Activated naive CD4-positive, alpha-beta T cell treated with anti-CD3 and anti-CD28 coated beads, Interleukin-2, amount 50 U/mL, for 72 hours (primary cell): Measurements from ENCODE around the gene ZSCAN32. TPM values are rescaled to one million over a fixed set of nuclear protein-coding genes. Genes with fewer than 3 reads are reported as not detected.
A peak's percentile ranks its signal among the peaks of the same experiment; 100 is the strongest.

Source experiments
- ATAC-seq, 2 donors: fragments of 150-1000 bp; cut with Tn5 transposase; 2 replicates each; pipeline ENCODE4 v1.10.0; 2021; ENCODE audit warnings: mild to moderate bottlenecking in 2 of 2, moderate library complexity in 2 of 2
- DNase-seq, 2 donors: peaks; one replicate each; pipeline ENCODE4 v3.0.0; 2021 to 2022; ENCODE audit warnings: low spot score in 2 of 2
- H3K27ac Mint-ChIP-seq, 2 donors: one replicate each; pipeline ENCODE4 v1.8.0; 2022; ENCODE audit warnings: mild to moderate bottlenecking in 2 of 2, mixed read lengths in 2 of 2
- H3K36me3 Mint-ChIP-seq, 2 donors: one replicate each; pipeline ENCODE4 v1.8.0; 2022; ENCODE audit warnings: mixed read lengths in 2 of 2
- H3K9me3 Mint-ChIP-seq, 2 donors: one replicate each; pipeline ENCODE4 v1.8.0; 2022; ENCODE audit warnings: mixed read lengths in 2 of 2
- total RNA-seq, 2 donors: library from RNA; stranded (reverse); gene quantifications; one replicate each; pipeline ENCODE4 v1.2.3, GENCODE V29; 2022

Gene ZSCAN32
- total RNA-seq, result 10 to 100 TPM in 1 of 2 donors, 1 to 10 TPM in 1; 7.6 to 14.1 TPM

DNA sequence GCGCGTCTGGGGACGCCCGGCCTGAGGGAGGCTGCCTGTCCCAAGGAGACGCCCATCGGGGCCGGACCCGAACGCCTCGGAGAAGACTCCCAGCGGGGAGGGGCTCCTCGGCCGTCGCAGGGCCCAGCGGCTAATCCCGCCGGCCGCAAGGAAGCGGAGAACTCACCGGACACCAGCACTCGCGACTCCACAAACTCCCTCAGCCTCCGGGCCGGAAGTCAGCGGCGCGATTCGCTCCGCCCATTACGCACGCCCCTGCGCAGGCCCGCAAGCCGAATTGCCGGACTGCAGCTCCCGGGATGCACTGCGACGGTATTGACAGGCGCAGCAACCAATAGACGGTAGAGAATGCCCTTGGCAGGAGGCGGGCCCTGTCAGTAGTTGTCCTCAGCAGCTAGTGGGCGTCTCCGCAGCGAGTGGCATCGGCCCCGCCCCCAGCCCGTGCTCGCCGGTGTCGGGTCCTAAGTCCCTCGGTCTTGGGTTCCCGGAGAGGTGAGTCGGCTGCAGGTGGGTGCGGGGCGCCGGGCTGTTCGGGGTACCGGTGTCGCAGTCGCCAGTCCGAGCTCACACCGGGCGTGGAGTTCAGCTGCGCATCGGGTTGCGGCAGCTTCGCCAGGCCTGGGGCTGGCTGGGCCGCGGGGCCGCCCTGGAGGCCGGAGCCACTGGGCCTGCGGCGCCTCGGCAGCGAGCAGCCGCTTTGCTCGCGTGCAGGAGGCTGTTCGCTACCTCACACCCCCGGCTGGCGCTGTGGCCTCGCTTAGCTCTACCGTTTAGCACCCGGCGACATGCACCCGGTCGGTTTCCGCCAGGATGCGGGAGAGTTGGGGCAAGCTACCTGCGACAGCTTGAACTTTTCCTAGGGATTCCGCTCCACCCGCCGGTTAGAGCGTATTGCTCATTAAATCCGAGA is at the start of gene ZSCAN32, which contains the start of gene ZNF174:
ZSCAN32 (minus strand) TSS at position 226 of the 910 bp plus-strand sequence. CDS start 3,447 bp downstream, outside the sequence.
ZNF174 (plus strand) TSS at position 437 of the 910 bp plus-strand sequence. CDS start 790 bp downstream, outside the sequence.
- peaks cover 71 to 78% of the 10 kb centered on the region in 2 donors for H3K36me3 Mint-ChIP-seq
- peak within 1 kb of the TSS; percentile 91 to 95 for H3K27ac Mint-ChIP-seq
- peaks cover 27 to 30% of the 10 kb centered on the region in 2 donors for H3K9me3 Mint-ChIP-seq
- DNase-seq (peak; percentile 99), ATAC-seq (peak; percentile 99)

DNA sequence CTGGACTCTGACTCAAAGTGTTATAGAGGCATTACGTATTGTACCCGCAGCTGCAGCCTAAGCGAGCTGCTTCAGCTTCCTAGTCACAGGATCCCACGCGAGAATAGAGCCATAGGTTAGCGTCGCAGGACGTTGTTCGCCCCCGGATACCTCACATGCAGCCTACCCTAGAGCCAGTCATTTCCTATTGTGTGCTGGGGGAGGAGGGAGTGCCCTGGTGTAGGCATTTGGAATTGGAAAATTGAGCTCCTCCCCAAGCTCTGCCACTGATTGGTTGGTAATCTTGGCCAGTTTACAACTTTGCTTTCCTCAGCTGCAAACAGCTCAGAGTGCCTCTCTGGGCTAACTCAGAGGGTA is 43.2 kb upstream of the ZSCAN32 start:
- peaks cover 5% of the 10 kb centered on the region in 2 donors for H3K9me3 Mint-ChIP-seq
- peaks cover 16 to 42% of the 10 kb centered on the region in 2 donors for H3K36me3 Mint-ChIP-seq
- peak in 1 of 2 donors; percentile 59 for DNase-seq

DNA sequence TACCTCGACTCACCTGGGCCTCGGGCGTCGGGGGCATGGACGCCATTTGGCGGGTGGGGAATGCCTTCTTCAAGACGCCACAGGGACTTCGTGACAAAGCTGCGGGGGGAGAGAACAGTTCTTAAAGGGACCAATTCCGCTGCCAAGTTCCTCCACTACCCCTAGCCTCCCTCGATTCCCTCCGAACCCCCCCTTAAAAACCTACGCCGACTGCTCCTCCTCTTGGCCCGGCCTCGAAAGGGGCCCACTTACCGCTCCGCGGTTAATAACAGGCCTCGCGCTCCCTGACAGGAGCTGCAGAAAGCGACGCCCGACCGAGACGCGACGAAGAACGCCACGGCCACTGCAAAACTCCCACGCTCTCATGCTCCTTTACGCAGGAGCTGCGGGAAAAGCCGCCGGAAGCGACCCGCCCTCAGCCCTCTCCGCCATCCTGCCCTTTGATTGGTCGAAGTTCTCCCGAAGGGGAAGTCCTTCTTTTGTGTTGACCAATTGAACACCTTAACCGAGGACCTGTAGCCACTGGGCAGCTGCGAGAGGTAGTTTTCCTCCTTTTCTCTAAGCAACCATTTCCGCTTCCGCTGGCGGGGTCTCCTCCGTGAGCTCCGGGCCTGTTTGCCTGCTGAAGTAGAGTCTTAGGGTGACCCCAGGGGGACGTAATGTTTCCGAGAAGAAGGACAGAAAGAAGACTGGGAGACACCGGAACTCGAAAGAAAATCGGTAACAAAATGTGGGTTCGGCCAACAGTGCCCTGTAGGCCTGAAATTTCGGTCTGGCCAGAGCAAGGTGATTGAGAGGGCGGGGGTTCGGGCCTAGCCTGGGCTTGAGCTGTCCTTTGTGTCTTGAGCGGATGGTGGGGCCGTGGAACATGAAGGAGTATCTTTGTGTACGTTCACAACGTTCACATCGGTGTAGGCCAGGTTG is 42.6 kb upstream of the ZSCAN32 start, which contains the start of the genes NAA60 and ZNF597:
NAA60 (plus strand) TSS at position 573 of the 924 bp plus-strand sequence. CDS start 32,548 bp downstream, outside the sequence.
ZNF597 (minus strand) TSS at position 397 of the 924 bp plus-strand sequence; CDS start at position 46, 351 bp downstream.
- Mint-ChIP-seq H3K27ac (peak within 1 kb of the TSS; percentile 90 to 97), H3K9me3 (peaks cover 5% of the 10 kb centered on the region in 2 donors), H3K36me3 (peaks cover 16 to 42% of the 10 kb centered on the region in 2 donors)
- peak; percentile 95 for ATAC-seq
- peak; percentile 68 to 89 for DNase-seq

More for the DNA sequence above, 43.2 kb upstream of the ZSCAN32 start:
- peak; percentile 73 to 78 for ATAC-seq
- H3K27ac Mint-ChIP-seq, result peak overlapping the region; percentile 90 to 97

DNA sequence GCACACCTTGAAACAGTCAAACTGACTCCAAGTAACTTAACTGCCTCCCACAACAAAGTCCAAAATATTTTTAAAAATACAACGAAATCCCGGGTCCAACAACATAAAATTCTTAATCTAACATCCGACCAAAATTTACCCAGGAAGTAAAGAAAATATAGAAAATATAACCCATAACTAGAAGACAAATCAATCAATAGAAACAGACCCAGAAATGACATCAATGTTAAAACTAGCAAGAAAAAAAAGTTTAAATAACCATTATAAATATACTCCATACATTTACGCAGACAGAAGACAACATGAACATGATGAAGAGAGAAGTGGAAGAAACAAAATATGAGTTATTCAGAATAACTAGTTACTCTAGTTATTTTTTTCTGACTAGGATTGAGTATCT is 38.8 kb upstream of the ZSCAN32 start:
- no peak for DNase-seq
- H3K27ac Mint-ChIP-seq, result no peak overlapping the region
- peaks cover 21 to 53% of the 10 kb centered on the region in 2 donors for H3K36me3 Mint-ChIP-seq
- H3K9me3 Mint-ChIP-seq, result peaks cover 5% of the 10 kb centered on the region in 2 donors
- no peak for ATAC-seq

DNA sequence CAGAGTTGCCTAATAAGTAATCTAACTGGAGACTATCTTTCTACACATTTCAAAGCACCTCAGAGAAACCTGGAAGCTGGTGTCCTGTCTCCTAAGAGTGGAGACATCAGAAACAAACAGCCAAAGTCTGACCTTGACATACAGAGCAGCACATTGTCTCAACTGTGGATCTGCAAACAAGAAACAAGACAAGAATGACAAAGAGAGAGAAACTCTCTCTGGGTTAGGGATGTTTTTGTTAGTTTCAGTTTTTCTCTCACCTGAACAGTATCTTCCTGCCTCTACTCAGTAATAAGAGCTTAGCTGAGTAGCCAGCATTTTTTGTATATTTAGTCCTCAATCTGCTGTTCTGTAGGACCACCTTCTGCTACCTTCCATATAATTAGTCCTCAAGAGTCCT is 33.6 kb upstream of the ZSCAN32 start:
- ATAC-seq, result no peak
- DNase-seq, result no peak
- Mint-ChIP-seq H3K27ac (peak overlapping the region in 1 of 2 donors; percentile 15), H3K9me3 (peaks cover 4% of the 10 kb centered on the region in 2 donors), H3K36me3 (peaks cover 22 to 34% of the 10 kb centered on the region in 2 donors)

DNA sequence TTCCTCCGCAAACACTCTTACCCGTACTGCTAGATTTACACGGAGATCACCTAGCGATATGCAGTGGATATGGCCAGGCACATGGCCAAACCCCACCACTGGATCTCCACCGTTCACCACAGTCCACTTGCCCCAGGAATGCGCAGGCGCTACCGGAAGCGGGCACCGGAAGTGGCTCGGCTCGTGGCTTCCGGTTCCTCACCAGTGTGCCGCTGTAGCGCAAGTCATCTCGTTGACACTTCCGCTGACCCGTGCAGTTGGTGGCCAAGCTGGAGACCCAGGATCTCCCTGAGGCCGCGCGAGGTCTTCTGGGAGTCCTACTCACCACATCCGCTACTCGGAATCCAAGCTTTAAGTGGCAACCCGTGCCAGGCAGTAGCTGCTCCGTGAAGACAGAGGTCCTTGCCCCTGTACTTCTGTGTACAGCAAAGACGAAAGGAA is 31.0 kb upstream of the ZSCAN32 start:
- peaks cover 17 to 19% of the 10 kb centered on the region in 2 donors for H3K36me3 Mint-ChIP-seq
- H3K27ac Mint-ChIP-seq, result peak overlapping the region in 1 of 2 donors; percentile 73
- H3K9me3 Mint-ChIP-seq, result peaks cover 4% of the 10 kb centered on the region in 2 donors
- DNase-seq (peak; percentile 51 to 81), ATAC-seq (peak; percentile 96 to 99)

DNA sequence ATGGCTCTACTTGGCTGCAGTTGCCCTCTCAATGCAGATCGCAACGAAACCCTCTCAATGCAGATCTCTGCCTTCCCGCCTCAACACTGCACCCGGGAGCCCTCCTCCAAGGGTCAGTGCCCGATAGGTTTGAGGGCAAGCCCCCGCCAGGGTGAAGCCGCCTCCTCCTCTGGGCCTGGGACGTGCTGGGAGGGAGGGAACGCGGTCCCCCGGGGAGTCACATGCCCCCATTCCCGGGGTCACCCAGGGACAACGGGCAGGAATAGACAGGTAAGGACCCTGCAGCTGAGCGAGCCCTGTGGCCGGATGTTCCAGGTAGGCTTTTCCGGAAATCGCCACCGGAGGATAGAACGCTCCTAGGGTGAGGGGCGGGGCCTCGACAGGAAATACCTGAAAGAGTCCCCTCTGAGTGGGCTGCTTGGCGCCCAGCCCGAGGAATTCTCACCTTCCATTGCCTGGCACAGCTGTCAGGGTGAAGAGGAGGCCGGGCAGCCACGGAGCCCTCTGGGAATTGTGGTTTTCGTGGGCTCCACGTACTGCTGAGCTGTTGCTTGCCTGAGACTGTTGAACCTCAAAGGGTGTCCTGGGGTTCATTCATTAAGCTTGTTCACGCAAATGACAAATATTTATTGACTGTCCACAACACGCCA is 13.1 kb upstream of the ZSCAN32 start:
- DNase-seq (no peak), ATAC-seq (no peak)
- Mint-ChIP-seq H3K9me3 (peaks cover 25 to 36% of the 10 kb centered on the region in 2 donors), H3K27ac (no peak overlapping the region), H3K36me3 (peaks cover 41 to 67% of the 10 kb centered on the region in 2 donors)

DNA sequence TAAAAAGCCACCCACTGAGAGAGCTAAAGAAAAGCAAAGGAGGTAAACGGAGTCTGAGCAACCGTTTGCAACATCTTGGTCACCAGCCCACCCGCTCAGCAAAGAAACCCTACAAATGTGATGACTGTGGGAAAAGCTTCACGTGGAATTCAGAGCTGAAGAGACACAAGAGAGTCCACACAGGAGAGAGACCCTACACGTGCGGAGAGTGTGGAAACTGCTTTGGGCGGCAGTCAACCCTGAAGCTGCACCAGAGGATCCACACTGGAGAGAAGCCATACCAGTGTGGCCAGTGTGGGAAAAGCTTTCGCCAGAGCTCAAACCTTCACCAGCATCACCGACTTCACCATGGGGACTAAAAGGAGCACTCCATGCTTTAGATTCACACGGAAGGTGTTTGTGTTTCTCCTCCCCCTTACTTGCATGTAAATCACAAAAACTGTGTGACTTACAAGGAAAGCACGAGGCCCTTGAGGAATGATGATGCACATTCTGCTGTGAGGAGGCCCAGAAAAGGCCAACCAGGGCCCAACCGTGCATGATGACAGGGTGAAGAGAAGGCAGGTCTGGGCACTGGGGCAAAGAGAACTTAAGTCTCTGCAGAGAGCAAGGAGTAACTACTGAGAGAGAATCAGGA is 7.9 kb upstream of the ZSCAN32 start:
- H3K27ac Mint-ChIP-seq, result no peak overlapping the region
- peaks cover 40 to 47% of the 10 kb centered on the region in 2 donors for H3K9me3 Mint-ChIP-seq

DNA sequence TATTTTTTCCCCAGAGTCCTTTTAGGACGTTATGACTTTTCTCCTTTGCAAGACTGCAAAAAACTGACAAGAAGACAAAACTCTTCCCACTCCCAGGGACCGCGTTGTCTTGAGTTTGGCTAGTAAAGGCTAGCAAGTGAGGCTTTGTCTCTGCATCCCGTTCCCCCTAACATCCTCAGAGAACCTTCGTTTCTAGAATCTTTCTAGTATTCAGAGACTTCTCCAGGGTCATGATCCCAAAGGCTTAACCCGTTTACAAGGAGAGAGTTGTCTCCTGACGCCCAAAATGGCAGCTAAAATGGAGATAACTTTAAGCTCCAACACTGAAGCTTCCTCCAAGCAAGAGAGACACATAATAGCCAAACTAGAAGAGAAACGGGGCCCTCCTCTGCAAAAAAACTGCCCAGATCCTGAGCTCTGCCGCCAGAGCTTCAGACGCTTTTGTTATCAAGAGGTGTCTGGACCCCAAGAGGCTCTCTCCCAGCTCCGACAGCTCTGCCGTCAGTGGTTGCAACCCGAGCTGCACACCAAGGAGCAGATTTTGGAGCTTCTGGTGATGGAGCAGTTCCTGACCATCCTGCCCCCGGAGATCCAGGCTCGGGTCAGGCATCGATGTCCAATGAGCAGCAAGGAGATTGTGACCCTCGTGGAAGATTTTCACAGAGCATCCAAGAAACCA is 1.1 kb upstream of the ZSCAN32 start:
- H3K9me3 Mint-ChIP-seq, result peaks cover 27 to 29% of the 10 kb centered on the region in 2 donors
- peak in 1 of 2 donors; percentile 12 for DNase-seq
- peak overlapping the region; percentile 91 to 94 for H3K27ac Mint-ChIP-seq
- peaks cover 71 to 78% of the 10 kb centered on the region in 2 donors for H3K36me3 Mint-ChIP-seq
- ATAC-seq, result no peak

More for the DNA sequence above, 7.9 kb upstream of the ZSCAN32 start:
- peaks cover 77 to 88% of the 10 kb centered on the region in 2 donors for H3K36me3 Mint-ChIP-seq
- DNase-seq (no peak), ATAC-seq (no peak)

DNA sequence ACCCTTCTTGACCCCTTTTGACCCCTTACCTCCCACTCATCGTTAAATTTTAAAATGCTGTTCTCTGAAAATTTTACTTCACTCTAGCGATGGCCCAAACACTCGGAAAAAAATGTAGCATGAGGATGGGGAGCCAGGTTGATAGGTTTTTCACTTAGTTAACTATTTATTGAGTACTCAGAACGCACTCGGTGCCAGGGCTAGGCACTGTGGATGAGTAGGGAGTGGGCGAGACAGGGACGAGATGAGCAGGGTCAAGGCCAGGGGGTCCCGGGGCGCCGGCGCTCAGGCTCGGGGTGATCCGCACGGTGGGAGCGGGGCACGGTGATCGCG is 392 bp downstream of the ZSCAN32 start:
- Mint-ChIP-seq H3K27ac (peak overlapping the region; percentile 91 to 95), H3K9me3 (peaks cover 27% of the 10 kb centered on the region in 2 donors), H3K36me3 (peaks cover 71 to 78% of the 10 kb centered on the region in 2 donors)
- DNase-seq, result no peak
- peak in 1 of 2 donors; percentile 51 for ATAC-seq

DNA sequence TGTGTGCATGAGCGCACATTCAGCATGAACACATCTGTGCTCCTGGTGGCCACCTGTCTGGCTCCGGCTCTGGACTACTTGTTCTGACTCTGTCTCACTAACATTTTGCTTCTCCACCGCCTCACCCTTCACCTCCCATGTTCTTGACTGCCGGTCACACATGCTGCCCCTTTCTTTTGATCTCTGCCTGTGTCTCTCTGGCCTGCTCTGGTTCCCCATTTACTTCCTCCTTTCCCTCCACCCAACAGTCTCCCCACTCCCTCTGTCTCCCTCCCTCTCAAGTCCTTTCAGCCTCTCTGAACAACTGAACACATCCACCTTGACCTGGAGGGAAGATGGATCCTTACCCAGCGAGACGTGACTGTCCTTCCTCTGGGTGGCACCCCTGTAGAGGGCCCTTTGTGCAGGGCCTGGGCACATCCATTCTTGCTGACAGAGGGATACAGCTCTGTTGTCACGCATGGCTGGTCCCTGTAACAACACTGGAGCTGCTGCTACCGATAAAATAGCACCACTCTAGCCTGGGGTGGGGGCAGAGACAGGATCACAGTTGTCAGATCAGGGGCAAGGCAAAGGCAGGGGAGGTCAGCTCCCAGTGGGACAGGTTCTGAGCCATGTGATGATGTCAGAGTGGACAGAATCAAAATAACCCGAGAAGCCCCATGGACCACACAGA is 11.0 kb downstream of the ZSCAN32 start:
- Mint-ChIP-seq H3K9me3 (peaks cover 39 to 43% of the 10 kb centered on the region in 2 donors), H3K36me3 (peaks cover 76 to 90% of the 10 kb centered on the region in 2 donors), H3K27ac (peak overlapping the region; percentile 21 to 33)
- ATAC-seq, result no peak
- no peak for DNase-seq

DNA sequence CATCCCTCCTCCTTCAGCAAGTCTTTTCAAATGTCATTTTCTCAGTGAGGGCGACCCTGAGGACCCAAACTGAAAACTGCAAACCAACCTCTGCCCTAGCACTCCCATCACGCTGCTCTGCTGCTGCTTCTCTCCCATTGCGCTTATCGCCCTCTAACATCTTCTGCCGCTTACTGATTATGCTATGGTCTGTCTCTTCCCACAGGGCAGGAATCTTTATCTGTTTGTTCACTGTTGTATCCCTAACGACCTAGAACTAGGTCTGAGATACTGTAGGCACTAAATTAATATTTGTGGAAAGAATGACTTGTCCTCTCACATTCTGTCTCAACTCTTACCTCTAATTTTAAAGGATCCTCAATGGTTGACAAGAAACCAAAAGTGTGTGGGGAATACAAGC is 12.5 kb downstream of the ZSCAN32 start:
- peaks cover 44 to 45% of the 10 kb centered on the region in 2 donors for H3K9me3 Mint-ChIP-seq
- peaks cover 78 to 90% of the 10 kb centered on the region in 2 donors for H3K36me3 Mint-ChIP-seq
- H3K27ac Mint-ChIP-seq, result no peak overlapping the region
- ATAC-seq (no peak), DNase-seq (no peak)

DNA sequence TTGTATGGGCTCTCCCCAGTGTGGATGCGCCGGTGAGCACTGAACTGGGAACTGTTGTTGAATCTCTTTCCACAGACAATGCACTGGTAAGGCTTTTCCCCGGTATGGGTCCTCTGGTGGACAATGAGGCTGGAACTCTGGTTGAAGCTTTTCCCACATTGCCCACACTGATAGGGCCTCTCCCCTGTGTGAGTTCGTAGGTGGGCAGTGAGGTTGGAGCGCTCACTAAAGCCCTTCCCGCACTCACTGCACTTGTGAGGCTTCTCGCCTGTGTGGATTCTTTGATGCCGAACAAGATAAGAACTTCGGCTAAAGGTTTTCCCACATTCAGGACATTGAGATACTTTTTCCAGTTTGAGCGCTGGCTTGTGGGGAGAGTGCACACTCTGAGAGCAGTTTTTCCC is 17.8 kb downstream of the ZSCAN32 start:
- H3K9me3 Mint-ChIP-seq, result peaks cover 54 to 64% of the 10 kb centered on the region in 2 donors
- no peak for ATAC-seq

DNA sequence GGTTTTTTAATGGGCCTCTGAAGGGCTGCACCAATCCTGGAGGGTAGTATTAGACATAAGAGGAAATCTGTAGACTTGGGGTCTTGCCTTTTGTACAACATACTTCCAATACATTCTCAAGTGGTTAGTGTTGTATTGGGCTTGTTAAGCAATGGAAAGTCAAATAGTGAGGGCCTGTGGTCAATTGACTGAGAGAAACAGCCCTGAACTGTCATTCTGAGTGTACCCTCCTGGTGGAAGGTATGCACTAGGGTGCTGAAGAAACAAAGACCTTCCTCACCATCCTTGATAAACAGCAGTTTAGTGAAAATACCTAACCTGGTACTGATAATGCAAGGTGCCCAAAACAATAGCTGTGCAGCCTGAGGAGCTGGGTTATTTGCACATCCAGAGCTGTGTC is 22.9 kb downstream of the ZSCAN32 start:
- Mint-ChIP-seq H3K36me3 (peaks cover 77 to 89% of the 10 kb centered on the region in 2 donors), H3K27ac (no peak overlapping the region), H3K9me3 (peaks cover 53 to 64% of the 10 kb centered on the region in 2 donors)
- ATAC-seq (no peak), DNase-seq (no peak)

More for the DNA sequence above, 17.8 kb downstream of the ZSCAN32 start:
- no peak for DNase-seq
- Mint-ChIP-seq H3K27ac (no peak overlapping the region), H3K36me3 (peaks cover 91 to 92% of the 10 kb centered on the region in 2 donors)
